Lower leg skin (tissue), 3 donors: ENCODE data around the gene PPARG.

Experiments
- CTCF ChIP-seq, 3 donors: fragments of 450-650 bp; IDR thresholded peaks; one replicate each; pipeline ENCODE4 v1.5.1; 2016; ENCODE audit warnings: antibody characterized with exemption in 3 of 3, mild to moderate bottlenecking in 3 of 3, moderate library complexity in 2 of 3
- POLR2A ChIP-seq, 2 donors: fragments of 450-650 bp; IDR thresholded peaks; one replicate each; pipeline ENCODE4 v1.6.1; 2016 to 2017; ENCODE audit warnings: antibody characterized with exemption in 2 of 2, mild to moderate bottlenecking in 1 of 2, moderate library complexity in 1 of 2

- TF ChIP-seq CTCF (IDR thresholded peaks at IDR 0.05) (no peak), POLR2A (IDR thresholded peaks at IDR 0.05) (no peak)
Measured at GRCh38 chr3:12316253-12316652, 27.4 kb downstream of the PPARG start.
